SH-SY5Y (cell line): Measurements from ENCODE around the gene NKRF.

Experiments used
- GATA2 ChIP-seq: IDR thresholded peaks from 2 replicates; pipeline ENCODE4 v1.6.1; 2011; ENCODE audit warnings: mild to moderate bottlenecking, low read depth, low read length
- GATA3 ChIP-seq: IDR thresholded peaks from 2 replicates; pipeline ENCODE4 v1.6.1; 2011; ENCODE audit warnings: low read depth, mild to moderate bottlenecking, low read length, moderate library complexity

NKRF gene

DNA sequence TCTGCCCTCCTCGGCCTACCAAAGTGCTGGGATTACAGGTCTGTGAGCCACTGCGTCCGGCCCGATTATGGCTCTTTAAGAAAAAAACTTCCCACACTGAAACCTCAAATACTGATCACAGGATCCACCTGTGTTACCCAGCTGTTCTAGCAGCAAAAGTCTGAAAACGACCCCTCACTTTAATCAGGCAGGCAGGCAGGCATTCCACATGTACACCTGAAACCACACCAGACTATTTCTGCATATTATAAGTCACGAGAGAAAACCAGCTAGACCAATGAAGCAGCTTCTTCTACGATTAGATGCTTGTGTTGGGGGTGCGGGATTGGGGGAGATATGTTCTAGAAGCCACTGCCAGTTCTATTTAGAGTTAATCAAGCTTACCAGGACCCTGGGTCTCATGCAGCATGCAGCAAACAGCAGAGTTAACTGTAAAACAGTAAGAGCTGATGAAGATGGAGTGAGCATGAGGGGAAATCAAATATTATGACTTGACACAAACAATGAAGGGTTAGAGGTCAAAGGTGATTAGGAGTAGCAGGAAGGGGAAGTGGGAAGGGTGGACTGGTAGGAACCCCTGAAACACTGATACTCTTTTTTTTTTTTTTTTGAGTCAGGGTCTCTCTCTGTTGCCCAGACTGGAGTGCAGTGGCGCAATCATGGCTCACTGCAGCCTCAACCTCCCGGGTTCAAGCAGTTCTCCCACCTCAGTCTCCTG, 18.9 kb upstream of the NKRF start:
- TF ChIP-seq GATA2 (no peak), GATA3 (no peak)

- TF ChIP-seq GATA3 (no peak), GATA2 (no peak)
Observed at GRCh38 chrX:119624417-119624816, 18.2 kb upstream of the NKRF start.

DNA sequence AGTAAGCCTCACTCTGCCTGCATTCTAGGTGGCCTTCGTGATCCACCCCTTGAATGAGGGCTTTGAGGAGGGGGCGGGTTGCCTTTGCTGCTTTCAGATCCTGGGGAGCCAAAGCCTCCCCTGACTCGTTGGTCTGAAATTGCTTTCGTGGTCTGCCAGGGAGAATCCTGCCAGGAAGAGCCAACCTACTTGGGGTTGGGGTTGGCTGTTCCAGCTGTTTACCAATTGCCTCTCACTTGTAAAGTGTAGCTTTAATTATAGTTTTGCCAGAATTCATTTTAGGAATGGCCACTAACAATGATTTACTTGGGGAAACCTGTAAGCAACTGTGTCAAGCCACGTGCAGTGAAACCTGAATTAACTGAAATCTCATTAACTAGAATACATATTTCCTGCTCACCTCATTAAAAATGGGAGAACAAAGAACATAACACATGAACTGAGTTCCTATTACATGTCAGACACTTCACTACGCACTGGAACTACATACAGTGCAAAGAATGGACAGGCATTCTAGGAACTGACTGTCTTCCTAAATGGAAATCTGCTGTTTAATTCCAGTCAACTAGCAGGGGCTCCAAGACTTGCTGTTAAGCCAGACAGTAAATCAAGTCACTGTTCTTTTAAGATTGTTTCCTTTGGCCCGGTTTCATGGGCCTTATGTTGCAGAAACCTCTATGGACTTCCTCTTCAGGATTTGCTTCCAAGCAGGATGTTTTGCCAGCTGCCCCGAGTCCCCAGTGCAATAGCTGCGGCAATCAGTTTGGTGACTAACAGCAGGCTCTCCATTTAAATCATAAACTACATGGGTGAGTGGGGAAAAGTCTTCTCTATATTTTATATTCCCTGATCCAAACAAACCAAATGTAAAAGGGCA, 16.4 kb upstream of the NKRF start:
- no peak for TF ChIP-seq GATA3
- TF ChIP-seq GATA2 = no peak

DNA sequence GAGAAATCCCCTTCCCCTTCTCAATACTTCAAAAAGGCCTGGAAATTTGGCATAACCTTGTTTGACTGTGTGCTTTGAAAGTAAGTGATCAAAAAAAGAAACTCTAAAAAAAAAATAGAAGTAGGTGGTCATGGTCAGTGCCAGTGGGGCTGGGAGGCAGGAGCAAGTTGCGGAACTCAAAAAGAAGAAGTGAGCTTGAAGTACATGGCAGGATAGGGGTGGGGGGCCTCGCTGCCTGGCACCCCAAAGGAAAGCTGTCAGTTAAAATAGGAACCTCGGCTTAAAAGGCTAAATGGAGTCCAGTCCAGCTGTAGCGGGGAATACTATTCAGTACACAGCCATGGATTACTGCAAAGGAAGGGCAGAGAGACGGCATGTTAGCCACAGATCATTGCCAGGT, 12.2 kb upstream of the NKRF start:
- TF ChIP-seq GATA2 (no peak), GATA3 (no peak)

- TF ChIP-seq GATA3 (no peak), GATA2 (no peak)
Observed at GRCh38 chrX:119617517-119618164, 11.4 kb upstream of the NKRF start.

DNA sequence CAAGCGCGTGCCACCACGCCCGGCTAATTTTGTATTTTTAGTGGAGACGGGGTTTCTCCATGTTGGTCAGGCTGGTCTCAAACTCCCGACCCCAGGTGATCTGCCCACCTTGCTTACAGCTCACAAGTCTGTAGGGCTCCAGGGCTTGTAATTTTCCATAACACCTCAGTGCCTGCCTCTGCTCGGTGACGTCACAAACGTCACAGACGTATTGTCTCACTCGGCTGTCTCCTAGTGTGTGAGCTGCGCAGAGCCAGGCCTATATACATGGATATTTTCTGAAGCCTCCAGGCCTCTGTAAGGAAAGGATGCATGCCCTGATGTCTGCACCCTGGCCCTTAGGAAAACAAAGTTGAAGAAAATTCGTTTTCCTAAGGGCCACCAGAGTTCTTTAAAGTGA, 8.6 kb upstream of the NKRF start:
- TF ChIP-seq GATA3 (no peak), GATA2 (no peak)

- TF ChIP-seq GATA3 (no peak), GATA2 (no peak)
Observed at GRCh38 chrX:119607018-119607389, 780 bp upstream of the NKRF start.

DNA sequence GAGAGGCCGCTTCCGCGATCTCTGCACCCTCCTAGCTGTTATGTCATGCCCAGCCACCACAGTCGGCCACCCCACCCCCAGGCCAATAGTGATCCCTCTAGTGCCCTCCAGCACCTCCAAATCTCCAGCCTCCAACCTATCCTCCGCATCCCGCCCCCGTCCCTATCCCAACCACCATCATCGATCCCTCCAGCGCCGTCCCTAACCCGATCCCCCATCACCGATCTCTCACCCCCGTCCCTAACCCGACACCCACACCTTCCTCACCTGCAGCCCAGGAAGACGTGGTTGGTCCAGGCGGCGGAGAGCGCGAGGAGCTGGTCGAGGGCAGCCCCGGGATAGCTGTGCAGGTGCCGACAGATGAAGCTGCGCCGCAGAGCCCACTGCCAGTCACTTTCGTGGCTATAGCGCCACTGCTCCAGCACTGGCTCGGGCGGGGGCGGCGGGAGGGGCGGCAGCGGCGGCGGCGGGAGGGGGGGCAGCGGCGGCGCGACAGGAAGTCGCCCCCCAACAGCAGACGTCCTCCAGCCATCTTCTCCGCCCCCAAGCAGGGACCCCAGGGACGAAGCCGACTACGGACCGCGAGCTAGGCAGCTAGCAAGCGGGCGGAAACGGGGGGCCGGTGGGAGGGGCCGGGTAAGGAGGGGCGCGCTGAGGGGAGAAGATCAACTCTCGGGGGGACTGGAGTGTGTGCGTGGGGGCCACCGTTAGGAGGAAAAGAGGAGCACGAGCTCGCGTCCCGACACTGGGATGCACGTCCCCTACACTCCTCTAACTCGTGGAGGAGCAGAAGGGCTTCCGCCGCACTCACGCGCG, 552 bp downstream of the NKRF start:
- TF ChIP-seq GATA2 (no peak), GATA3 (no peak)

DNA sequence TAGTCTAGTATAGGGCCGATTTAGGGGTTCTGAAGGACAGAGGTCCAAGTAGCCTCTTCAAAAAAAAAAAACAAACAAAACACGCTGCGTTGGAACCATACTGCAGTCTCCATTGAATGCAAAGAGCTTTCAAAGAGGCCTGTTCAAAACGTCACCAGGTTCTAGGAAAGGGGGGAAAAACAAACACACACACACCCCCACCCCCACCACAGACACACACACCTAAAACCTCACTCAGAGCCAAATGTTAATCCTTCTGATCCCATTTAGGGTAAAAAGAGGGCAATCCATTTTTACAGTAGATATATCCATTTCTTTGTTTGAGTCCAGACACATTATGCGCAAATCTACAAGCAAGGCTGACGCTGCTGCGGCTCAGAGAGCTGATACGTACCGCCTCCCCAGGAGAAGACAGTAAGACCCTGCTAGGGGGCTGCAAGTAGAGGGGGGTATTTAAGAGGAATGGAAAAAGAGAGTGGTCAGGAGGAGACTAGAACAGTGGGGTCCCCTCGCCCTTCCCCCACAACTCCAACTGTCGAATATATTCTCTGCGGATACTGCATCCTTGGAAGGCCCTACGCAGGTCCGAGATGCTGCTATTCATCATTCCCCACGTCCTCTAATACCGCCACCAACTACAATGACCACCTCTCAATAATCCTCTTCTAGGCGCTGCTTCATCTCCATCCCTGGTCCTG, 1.3 kb downstream of the NKRF start:
- TF ChIP-seq GATA2 (no peak), GATA3 (no peak)

DNA sequence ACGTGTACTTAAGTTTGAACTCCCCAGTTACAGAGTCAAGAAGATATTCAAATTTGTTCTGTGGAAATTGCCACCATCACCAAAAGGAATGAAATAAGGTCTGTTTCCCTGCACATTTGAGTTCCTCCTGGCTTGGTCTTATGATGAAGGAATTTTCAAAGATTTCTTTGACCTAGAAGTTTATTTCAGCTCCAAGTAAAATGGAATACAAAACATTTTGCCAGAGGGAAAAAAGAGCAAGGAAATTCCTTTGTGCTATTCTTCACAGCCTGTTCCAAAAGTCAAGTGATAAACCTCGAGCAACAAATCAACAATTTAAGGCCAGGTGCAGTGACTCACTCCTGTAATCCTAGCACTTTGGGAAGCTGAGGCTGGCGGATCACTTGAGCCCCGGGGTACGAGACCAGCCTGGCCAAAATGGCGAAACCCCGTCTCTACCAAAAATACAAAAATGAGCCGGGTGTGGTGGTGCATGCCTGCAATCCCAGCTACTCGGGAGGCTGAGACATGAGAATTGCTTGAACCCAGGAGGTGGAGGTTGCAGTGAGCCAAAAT, 3.4 kb downstream of the NKRF start:
- TF ChIP-seq GATA2 = no peak
- no peak for TF ChIP-seq GATA3

DNA sequence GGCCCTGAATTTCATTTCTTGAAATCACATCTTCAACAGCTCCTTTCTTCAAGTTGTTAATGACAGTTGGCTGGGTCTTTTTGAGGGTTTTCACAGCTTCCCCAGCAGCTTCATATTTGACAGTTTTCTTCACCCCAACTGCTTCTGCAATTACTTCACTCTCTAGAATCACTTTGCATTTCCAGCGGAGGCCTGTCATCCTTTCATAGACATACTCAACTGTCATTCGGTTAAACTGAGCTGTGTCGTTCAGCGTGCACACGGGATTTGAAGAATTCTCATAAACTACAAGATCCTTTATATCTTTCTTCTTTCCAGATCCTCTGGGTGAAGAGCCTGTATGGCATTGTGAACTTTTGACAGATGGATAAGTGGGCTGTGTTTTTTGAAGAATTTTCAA, 16.4 kb downstream of the NKRF start:
- no peak for TF ChIP-seq GATA2
- no peak for TF ChIP-seq GATA3

- TF ChIP-seq GATA2 = no peak
- TF ChIP-seq GATA3 = no peak
Observed at GRCh38 chrX:119583431-119584059, 22.7 kb downstream of the NKRF start.
